NCI-H1092 (cell line): ENCODE data around the gene NKD2.

ENCODE experiments used
- DNase-seq: peaks from one replicate; lab custom pipeline; 2025; lab: John Stamatoyannopoulos, UW

Gene NKD2

DNA sequence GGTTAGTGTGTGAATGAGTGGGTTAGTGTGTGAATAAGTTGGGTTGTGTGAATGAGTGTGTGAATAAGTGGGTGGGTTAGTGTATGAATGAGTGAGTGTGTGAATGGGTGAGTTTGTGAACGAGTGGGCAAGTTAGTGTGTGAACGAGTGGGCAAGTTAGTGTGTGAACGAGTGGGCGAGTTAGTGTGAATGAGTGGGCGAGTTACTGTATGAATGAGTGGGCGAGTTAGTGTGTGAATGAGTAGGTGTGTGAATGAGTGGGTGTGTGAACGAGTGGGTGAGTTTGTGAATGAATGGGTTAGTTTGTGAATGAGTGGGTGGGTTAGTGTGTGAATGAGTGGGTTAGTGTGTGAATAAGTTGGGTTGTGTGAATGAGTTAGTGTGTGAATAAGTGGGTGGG, 34.7 kb downstream of the NKD2 start:
- no peak for DNase-seq

DNA sequence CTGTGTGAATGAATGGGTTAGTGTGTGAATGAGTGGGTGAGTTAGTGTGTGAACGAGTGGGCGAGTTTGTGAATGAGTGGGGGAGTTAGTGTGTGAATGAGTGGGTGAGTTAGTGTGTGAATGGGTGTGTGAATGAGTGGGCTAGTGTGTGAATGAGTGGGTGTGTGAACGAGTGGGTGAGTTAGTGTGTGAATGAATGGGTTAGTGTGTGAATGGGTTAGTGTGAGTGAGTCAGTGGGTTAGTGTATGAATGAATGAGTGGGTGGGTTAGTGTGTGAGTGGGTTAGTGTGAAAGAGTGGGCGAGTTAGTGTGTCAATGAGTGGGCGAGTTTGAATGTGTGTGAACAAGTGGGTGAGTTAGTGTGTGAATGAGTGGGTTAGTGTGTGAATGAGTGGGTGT, 35.5 kb downstream of the NKD2 start:
- no peak for DNase-seq

DNA sequence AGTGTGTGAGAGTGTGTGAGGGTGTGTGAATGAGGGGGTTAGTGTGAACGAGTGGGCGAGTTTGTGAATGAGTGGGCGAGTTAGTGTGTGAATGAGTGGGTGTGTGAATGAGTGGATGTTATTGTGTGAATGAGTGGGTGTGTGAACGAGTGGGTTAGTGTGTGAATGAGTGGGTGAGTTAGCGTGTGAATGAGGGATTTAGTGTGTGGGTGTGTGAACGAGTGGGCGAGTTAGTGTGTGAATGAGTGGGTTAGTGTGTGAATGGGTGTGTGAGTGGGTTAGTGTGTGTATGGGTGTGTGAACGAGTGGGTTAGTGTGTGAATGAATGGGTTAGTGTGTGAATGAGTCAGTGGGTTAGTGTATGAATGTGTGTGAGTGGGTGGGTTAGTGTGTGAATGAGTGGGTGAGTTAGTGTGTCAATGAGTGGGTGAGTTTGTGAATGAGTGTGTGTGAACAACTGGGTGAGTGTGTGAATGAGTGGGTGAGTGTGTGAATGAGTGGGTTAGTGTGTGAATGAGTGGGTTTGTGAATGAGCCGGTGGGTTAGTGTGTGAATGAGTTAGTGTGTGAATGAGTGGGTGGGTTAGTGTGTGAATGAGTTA, 37.5 kb downstream of the NKD2 start:
- no peak for DNase-seq

DNA sequence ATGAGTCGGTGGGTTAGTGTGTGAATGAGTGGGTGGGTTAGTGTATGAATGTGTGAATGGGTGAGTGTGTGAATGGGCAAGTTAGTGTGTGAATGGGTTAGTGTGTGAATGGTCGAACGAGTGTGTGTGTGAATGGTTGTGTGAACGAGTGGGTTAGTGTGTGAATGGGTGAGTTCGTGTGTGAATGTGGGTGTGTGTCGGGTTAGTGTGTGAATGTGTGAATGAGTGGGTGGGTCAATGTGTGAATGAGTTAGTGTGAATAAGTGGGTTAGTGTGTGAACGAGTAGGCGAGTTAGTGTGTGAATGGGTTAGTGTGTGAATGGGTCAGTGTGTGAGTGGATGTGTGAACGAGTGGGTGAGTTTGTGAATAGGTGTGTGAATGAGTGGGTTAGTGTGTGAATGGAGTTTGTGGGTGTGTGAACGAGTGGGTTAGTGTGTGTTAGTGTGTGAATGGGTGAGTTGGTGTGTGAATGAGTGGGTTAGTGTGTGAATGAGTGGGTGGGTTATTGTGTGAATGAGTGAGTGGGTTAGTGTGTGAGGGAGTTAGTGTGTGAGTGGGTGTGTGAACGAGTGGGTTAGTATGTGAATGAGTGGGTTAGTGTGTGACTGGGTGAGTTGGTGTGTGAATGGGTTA, 38.8 kb downstream of the NKD2 start:
- DNase-seq, result no peak

DNA sequence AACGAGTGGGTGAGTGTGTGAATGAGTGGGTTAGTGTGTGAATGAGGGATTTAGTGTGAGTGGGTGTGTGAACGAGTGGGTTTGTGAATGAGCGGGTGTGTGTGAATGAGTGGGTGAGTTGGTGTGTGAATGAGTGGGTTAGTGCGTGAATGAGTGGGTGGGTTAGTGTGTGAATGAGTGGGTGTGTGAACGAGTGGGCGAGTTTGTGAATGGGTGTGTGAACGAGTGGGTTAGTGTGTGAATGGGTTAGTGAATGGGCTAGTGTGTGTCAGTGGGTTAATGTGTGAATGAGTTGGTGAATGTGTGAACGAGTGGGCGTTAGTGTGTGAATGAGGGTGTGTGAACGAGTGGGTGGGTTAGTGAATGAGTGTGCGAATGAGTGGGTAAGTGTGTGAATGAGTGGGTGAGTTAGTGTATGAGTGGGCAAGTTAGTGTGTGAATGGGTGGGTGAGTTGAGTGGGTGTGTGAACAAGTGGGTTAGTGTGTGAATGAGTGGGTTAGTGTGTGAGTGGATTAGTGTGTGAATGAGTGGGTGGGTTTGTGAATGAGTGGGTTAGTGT, 39.6 kb downstream of the NKD2 start:
- DNase-seq, result no peak

DNA sequence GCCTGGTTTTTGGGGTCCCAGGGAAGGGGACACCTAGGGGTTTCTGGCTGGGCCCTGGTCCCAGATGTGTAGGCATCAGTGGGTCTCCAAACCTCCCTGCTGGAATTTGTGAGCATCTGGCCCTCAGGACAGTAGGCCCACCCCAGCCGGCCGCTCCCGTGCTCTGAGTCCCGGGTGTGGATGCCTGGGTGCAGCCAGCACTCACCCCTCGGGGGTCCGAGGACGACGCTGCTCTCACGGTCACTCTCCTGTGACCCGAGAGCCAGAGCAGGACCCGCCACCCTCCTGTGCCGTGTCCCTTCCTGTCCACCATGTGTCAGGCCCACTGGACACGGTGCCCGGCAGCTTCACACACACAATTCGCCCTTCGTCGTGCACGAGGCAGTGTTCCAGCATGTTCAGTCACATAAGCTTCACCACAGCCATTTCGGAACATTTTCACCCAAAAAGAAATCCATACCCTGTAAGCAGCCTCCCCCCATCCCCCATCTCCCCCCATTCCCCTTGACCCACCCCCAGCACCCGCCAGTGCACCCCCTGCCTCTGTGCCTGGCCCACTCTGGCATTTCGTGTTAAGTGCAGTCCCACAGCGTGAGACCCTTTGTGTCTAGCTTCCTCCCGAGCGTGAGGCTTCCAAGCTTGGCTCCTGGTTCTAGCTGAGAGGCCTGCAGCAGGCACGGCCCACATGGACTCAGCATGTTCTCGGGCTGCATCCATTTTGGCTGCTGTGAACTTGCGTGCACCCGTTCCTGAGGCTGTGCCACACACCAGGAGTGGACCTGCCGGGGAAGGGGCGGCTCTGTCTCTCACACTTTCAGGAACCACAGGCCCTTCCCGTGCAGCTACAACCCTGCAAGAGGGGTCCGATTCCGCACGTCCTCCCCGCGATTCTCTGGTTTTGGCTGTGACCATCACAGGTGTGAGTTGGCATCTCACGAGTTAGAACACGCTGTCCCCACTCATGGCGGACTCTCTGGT, 40.5 kb downstream of the NKD2 start:
- no peak for DNase-seq

DNA sequence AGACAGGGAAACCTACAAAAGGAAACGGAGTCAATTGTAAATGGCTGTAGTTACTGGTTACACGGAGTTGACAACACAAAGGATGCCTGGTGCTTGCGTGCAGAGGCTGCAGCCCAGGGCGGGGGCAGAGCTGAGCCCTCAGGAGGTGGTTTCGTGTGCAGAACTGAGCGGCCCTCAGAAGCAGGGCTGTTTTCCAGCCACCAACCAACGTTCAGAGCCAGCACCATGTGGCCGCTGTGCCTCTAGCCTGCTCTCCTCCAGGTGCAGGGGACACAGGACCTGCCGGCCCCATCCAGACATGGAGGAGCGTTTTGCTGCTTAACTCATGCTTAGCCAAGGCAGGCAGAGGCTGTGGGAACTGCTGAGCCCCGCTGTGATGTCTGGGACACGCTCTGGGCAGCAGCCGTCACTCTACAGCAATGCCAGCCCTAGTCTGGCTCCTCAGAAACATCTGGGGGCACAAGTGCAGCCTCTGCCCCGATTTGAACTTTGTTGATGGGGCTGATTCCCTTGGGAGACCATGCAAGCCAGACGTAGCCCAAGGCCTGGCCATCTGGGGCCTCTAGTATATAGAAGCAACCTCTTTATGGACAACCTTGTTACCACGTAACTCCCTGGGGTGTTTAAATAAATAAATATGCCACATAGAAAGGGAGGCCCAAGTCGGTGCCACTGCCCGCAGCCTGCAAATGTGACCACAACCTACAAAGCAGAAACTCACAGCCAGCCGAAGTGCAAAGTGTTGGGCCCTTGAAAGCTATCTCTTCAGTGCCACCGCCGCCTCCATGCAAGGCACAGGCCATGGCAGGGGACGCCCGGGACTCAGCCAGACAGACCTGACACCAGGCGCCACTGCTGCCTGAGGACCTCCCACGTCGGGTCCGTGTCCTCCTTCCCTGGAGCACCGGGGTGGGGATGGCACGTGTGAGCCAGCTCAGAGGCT, 42.1 kb downstream of the NKD2 start:
- no peak for DNase-seq

DNA sequence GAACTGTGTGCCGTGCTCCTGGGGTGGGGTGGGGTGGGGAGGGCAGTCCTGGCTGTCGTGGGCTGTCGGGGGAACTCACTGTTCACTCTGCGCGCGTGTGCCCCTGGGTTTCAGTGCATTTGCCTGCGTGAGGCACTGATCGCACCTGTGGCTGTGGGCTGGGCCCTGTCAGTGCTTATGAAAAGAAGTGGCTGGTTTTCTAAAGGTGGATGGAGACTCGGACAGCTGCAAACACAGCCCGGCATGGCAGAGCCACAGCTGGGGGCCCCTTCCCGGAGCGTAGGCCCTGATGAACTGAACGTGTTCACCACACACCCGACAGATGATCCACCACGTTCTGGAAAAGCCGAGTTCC, 42.7 kb downstream of the NKD2 start:
- no peak for DNase-seq

DNA sequence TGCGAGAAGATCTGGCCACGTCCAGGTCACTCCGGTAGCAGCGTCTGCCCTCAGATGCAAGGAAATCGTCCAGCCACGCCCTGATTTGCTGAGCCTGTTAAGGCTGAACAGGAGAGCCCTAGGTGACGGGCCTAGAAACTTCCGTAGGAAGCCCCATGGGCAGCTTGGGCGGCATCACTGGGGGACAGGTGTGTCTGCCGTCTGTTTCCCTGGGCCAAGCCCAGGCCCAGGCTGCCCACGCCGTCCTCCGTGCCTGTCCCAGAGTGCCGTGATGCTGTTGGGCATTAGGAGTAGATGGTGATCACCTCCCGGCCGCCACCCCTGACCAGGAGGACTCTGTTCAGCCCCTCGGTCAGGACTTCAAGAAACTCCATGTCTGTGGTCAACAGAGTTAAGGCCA, 43.5 kb downstream of the NKD2 start:
- no peak for DNase-seq

DNA sequence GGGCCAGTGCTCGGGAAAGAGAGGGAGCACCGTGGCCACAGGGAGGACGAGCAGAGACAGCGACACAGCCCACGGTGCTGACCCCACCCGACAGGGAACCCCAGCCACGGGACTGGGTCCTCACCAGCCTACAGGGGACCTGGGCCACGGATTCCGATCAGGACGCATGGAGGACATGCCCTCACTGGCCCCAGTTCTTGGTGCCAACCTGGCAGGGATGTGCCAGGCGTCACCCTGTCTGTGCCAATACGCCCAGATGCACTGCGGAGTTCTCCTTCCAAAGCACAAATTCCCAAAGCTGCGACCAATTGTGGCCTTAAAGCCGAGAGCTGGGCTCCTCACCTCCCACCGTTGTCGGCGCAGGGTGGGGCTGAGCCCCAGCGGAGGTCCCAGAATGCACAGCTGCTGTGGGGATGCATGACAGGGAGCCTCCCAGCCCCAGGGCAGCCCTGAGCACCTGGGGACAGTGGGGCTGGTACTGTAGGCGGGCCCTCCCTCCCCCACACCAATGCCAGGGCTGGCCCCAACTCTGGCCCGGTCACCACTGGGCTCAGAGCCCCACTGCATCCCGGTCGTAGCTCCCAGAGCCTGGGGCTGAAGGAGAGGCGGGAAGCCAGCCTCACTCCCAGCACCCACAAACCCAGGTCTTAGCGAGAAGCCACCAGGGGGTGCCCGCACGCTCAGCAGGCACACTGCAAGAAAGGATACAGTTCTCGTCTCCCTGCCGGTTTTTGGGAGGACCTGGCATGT, 44.2 kb downstream of the NKD2 start:
- no peak for DNase-seq

DNA sequence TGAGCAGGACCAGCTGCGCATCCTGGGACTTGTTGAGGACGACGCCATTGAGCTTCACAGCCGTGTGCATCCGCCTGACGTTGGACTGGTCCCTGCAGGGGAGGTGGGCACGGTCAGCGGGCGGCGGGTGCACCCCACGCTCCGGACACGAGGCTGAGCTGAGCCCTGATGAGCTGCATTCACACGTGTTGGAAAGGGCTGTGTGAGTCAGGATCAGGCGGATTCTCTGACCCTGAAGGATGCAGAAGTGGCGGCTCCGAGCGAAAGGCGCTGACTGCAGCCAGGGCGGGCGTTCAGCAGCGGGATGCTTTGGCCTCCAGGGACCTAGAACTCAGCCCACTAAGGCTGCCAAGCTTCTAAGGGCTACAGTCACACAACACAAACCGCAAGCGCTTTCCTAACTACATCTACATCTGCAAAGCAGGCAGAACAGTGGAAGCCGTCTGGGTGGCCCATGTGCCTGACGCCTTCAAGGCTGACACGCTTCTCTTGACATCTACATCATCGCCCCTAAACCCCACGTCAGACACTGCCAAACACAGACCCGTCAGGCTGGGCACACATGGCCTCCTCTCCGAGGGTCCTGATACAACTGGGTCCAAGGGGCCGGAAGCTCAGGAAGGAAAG, 44.9 kb downstream of the NKD2 start:
- DNase-seq, result no peak

DNA sequence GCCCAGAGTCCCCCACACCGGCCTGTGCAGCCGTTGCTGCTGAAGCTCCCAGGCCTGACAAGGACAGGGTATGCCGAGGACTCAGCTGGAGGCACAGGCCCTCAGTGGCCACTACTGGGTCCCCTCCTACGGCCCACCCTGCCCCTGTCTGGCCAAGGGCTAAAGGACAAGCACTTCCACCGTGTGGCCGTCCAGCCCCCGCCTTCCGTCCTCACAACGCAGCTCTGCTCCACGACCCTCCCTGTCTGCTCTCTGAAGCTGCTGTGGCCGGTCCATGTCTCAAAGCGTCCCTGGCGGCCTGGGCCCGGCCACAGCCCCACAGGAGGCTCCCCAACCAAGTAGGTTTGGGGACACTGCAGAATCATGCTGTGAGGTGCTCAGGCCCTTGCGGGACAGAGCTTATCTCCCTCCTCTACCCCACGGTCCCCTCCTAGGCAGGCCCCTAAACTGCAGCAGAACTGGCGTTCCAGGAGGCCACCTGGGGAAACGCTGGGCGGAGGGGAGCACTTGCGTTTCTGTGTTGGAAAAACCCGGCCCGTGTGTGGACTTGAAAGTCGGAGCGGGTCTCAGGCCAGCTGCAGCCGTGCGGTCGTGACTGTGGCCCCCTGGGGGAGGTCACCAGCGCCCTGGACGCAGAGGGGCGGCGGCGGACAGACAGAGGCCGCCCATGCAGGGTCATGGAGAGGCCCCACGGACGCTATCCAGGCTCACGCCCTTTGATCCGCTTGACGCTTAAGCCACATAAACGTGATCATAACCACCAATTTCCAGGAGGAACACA, 45.6 kb downstream of the NKD2 start:
- DNase-seq, result no peak

DNA sequence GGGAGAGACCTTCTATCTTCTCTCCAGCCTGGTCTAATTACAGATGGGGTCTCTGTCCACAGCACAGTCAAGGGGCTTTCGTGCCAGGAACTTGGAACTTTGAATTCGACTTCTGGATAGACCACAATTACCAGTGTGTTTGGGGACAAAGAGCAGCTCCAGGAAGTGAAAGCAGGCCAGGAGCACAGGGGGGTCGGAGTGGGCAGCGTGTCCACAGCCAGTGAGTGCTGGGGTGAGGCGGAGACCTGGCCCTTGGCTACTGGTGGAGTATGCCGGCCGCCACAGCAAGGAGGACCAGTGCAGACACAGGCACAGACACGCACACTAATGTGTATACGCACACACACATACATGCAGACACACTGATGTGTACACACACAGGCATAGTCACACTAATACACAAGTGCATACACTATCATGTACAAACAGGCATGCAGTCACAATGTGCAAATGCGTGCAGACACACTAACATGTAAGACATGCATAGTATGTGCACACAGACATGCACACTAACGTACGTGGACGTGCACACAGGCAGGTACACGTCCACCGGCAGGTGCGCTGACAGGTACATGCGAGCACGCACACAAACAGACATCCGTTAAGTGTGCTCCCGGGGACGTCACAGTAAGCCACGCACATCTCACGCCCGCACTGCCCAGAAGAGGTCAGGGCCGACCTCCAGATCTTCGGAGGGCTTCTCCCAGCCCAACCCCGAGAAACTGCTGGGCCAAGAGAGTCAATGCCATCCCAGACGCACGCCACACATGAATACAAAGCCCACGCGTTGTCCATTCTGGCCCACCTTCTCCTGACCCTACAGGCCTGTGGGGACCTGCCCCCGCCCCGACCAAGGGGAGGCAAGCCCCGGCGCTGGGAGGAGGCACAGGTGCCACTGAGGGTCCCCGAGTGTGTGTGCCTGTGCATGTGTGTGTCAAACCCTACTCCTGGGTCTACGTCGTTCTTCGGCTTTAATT, 46.5 kb downstream of the NKD2 start:
- no peak for DNase-seq

DNA sequence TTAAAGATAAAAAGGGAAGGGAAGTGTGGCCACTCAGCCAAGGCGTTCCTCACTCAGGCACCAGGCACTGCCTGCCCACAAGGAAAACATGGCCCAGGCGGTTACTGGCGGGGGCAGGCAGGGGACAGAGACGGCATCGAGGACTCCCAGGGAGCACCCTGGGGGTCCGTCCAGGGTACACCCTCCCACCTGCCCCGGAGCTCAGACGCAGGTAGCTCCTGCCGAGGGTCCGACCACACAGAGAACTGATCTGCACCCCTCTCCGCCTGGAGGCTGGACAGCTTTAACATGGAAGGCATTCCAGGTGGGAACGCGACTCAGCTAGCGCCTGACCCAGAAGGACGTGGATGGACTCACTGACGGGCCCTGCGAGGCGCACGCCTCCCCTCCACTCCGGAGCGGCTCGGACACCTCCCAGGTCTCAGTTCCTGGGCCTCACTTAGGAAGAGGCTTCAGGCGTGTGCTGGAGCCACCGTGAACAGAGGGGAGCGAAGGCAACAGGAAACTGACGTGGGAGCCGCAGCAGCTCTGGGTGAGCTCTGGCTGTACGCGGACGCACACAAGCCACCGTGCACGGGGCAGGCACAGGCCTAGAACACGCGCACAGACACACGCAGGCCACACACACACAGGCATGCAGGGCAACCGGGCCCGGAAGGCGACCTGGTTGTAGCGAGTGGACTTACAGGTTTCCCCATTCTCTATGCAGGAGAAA, 47.5 kb downstream of the NKD2 start:
- no peak for DNase-seq

DNA sequence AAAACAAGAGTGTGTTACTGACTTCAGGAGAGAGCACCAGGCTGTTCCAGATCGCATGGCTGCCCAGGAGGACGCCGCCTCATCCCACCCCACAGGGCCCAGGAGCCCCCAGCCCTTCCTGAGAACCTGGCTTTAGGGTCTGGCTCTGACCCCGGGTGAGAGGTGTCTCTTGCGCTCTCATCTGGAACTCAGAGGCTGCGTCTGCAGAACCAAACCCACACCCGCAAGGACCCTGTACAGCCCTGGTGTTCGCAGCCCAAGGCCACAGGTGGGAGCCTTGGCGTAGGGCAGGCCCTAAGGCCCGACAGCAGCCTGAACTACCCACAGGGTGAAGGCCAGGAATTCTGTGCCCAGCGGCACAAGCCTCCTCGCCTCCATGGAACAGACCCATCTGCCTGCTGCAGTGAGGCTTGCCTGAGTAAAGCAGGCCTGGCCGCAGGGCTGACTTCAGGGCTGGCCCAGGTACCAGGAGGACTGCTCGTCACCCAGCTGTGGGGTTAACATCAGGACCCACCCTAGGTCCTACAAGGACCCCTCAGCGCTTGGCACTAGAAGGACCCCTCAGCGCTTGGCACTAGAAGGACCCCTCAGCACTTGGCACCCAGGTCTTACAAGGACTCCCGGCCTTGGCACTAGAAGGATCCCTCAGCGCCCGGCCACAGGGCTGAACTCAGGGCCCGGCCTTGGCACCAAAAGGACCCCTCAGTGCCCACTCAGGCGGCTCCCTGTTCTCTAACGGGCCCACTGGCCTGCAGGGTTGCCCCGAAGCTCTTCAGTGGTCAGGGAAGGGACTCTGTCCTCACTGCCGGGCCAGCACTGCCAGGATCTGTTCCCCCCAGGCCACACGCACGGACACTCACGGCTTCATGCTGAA, 48.2 kb downstream of the NKD2 start:
- no peak for DNase-seq

DNA sequence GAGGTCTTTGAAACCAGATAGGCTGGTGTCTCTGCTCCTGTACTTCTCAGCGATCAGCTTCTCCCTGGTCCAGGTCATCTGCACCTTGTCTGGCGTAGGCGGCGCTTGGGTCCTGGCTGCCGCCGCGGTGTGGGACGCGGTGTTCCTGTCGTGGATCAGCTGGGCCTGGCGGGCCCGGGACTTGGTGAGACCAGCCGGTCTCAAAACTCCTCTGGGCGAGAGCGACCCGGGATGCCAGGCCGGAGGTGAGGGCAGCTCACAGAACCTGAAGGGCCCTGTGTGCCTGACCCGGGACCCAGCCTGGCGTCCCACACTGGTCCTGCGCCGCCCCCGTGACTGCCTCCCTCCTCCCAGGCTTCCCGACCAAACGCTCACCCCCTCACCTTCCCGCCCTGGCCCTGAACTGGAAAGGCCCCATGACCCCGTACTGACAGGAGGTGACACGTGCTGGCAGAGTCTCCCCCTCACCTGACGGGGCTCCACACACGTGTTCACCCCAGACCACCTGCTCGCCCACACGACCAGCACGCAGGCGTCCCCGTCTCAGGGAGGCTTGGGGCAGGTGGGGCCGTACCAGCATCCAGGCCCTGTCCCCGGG, 49.0 kb downstream of the NKD2 start:
- no peak for DNase-seq
